Activated CD4-positive, alpha-beta T cell treated with anti-CD3 and anti-CD28 coated beads for 1 hour (primary cell): ENCODE measurements around the gene FBN1.

Source experiments
- DNase-seq: peaks from one replicate; pipeline ENCODE4 v3.0.0-alpha.2; 2020

The FBN1 gene

GRCh38 chr15:48617619-48618018 is 27.9 kb downstream of the FBN1 start:
- no peak for DNase-seq

DNA sequence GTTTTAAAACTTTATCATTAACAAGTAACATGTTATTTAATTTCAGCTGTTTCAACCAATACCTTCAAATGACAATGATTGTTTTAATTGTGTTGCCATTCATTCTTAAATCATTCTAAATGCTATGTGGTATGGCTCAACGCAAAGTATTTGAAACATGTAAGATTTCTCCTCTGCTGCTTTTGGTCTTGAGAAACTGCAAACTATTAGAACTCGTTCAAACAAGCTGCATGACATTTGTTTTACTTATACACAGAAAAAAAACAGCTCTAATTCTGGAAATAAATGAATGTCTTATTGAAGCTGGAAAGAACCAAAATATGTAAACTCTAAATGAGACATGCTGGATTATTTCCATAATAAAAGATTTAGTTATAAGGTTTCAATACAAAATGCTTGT is 29.3 kb downstream of the FBN1 start:
- DNase-seq, result no peak

- no peak for DNase-seq
Measured at GRCh38 chr15:48614051-48614450, 31.5 kb downstream of the FBN1 start.

DNA sequence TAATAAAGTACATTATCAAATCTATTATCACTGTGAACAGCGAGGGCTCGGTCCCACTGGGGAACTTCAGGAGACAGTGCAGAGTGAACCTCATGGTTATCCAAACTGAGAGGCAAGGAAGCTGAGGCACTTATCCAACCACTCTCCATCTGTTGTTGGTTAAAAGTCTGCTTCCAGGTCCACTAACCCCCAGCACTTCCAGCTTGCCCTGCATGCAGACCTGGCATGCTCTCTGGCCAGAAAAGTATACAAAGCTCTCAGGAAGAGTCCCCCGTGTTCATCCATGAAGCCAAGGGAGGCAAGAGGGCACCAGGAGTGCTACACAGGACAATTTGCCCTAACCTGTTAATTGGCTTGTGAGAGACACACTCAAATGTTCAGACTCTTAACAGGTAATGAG is 36.0 kb downstream of the FBN1 start:
- DNase-seq, result no peak

DNA sequence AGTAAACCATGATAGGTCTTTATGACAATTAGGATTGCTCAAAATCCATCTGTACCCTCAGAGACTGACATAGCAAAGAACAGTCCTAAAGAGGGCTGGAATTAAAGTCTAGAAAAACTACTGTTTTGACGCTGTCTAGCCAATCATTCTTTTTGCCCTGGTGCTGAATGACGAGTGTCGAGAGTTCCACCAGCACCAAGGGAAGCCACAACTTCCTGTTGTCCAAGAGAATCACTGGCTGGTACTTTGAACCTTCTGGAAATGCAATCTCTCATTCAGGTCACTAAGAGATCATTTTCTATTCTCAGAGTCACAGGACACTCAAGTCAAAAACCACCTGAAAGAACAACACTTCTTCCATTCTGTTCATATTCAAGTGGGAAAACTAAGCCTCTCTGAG is 37.7 kb downstream of the FBN1 start:
- DNase-seq, result no peak

DNA sequence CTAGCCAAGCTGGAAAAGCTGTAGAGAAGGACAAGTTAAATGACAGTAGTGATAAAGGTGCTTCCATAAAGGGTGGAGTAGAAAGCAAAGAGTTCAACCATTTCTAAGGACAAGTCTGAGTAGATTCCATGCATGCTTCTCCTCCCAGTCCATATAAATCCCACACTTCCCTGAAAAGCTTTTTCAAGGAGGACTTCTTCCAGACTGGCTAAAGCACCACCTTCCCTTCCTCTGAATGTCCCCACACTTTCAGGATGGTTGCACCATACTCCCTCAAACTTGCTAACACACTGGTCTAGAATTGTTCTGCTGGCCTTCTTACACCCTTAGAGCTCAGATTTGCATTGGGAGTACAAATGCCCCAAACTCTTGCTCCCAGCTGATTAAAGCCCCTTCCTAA is 40.9 kb downstream of the FBN1 start:
- DNase-seq, result no peak

DNA sequence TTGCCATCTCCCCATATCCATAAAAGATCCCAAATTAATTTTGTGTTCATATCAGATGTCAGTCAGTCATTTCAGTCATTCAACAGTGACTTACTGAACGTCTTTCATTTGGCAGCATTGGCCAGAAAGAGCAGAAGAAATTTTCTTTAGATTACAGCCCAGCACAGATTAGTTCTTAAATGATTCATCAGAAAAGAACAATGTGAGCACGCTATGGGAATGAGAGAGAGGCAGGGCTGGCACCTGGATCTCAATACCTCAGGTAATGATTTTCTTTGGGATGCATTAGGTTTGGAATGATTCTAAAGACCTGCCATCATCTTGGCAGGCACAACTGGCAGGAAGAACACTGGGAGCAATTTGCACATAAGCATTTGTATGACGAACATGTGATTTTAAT is 41.6 kb downstream of the FBN1 start:
- DNase-seq, result no peak

- DNase-seq, result no peak
Measured at GRCh38 chr15:48603123-48603500, 42.4 kb downstream of the FBN1 start.

GRCh38 chr15:48602358-48603122 is 43.0 kb downstream of the FBN1 start:
- no peak for DNase-seq

DNA sequence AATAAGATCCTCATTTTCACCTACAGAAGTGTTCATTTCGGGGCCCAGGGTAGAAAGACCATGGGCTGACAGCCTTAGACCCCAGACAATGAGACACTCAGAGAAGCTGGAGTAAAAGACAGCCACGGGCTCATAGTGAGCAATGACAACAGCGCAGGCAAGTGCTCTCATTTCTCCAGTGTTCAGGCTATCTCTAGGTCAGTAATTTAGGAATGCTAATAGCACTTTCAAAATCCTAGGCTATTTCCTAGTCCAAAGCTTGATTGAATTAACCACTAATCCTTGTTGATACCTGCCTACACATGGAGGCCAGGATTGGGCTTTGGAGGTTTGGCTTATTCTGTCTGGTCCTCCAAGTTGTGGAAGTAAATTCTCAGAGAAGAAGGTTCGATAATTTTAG is 44.4 kb downstream of the FBN1 start:
- DNase-seq, result no peak

GRCh38 chr15:48596841-48597240 is 48.7 kb downstream of the FBN1 start:
- DNase-seq, result no peak

DNA sequence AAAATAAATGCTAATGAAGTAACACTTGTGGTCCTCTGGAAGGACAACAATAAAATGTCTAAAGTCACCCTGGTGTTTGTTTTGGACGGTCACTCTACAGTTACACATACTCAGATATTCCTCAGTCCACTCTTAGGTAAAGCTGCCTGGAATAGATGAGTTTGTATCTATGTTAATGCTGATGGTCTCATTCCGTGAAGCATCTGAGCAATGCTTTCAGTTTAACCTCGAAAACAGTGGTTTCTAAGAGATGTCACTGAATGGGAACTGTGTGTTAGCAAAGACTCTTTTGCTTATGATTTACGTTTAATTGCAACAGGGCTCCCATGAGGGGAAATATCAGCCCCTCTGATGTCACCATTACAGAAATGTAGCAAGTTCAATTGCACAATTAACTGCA is 49.1 kb downstream of the FBN1 start:
- no peak for DNase-seq

GRCh38 chr15:48595981-48596380 is 49.5 kb downstream of the FBN1 start:
- DNase-seq, result no peak

DNA sequence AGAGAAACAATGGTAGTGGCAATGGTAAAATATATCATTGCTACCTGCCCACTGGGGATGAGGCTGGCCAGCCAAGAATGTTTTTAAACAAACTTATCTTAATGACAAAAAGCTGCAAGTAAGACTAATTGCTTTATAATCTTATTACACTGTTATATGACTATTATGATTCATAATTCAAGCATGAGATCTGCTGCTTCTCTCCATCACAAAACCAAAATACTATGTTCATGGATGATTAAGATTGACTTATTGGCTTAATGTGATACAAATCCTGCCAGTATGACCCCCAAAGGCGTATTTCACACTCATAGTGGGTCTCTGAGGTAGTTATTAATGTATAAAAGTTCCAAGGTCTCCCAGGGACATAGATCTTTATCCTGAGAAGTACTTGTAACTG is 52.6 kb downstream of the FBN1 start:
- DNase-seq, result no peak

DNA sequence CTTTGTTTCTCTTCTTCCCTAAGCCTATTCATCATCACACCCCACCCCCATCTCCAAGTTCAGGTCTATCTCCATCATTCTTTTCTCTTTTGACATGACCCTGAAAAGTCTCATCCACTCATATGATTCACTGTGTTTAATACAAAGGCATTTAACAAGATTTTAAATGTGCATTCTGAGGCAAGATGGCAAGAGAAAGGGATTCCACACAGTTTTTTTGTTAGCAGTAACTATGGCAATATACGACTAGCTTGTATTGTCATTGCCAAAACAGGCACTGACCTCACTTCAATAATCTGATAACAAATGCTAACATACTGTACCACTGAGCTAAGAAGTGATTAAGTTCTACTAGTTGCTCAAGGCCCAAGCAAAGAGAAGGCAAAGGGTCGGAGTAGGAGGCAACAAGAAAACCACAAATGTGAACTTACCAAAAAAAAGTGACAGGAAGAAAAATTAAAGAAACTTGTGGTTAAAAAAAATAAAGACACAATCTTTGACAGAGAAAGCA is 53.2 kb downstream of the FBN1 start:
- DNase-seq, result no peak

DNA sequence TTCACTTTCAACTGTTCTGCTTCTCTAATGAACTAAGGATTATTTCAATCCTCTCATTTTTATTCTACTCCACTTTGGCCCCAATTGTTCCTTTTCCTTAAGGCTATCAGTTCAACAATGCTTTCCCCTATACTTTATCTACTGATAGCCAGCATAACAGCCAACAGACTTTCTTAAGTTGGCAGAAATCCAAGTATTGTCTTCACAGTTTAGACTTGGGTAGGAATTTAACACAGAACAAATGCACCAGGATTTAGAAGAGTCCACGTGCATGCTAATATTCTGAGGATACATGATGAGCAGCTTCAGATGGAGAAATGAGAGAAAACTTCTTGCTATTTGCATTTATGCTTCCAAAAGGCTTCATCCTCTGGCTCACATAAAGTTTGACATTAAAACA is 54.8 kb downstream of the FBN1 start:
- no peak for DNase-seq

DNA sequence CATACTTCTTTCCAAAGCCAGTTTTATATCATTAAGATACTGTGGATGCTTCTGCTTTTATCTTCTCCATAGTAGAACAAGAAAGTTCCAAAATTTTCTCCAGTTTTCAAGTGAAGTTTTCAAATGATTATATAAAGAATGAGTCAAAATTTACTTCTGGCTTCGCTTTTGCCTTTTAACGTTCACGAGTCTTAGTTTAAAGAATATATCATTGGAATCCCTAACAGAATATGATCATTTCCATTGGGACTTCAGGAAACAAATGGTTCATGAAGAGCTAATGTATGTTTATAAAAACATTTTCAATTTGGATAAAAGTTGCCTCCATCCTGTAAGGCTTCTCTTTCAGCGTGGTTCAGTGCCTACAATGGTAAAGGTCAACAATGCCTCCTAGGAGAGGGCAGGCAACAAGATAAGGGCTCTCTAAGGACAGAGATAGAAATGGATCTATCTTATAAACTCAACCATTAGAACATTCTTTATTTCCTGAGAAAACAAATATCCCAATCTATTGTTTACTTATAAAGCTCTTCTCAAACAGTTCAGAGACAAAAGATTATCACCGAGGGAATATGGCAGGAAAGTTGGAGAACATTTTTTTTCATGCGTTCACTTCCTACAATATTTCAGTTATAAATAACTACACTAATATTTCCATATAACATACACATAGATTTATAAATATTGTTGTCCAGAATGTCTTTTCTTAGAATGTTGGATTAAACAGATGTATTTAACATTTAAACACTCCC is 60.5 kb downstream of the FBN1 start:
- DNase-seq, result no peak

DNA sequence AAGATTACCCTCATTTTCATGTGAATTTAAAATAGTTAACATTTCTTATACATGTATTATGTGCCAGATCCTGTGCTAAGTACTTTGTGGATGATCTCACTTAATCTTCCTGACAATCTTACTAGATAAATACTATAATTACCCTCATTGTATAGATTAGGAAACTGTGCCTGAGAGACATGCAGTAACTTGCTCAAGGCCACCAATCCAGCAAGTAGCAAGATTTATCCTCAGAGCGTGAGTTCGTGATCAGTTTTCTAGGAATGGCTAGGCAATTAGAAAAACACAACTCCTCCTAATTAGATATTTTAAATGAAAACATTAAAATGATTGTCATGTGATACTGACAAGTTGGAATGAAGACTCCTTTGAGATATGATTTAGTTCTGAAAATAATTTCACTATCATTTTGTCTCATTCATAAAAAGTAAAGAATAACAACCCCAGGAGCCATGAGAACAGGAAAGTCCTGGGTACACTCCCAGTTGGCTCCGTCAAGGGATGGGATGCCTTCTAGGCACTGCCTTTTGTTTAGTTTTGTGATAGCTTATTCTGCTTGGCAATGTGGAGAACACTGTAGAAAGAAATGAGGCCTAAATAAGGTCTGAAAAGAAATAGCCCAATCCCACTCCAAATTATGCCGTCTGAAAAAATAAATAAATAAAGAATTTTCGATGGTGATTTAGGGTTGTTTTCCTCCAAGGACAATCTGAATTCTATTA is 61.3 kb downstream of the FBN1 start:
- DNase-seq, result no peak

GRCh38 chr15:48582452-48583247 is 62.9 kb downstream of the FBN1 start:
- no peak for DNase-seq

GRCh38 chr15:48581219-48581618 is 64.3 kb downstream of the FBN1 start:
- DNase-seq, result no peak

DNA sequence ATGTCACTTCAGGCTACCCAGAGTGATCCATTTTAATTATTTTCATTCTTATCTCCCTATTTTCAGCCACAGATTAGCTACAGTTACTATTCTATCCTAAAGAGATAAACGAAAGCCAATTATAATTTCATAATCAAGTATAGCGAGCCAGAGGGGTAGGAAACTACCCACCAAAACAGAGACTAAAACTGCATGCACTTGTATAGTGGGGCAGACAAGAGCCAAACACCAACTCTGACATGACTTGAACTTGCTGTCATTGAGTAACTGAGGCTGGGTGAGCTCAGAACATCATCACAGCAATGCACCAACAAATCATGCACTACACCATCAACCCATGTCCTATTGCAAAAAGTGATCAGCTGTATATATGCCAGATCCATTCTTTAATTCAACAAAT is 64.8 kb downstream of the FBN1 start:
- no peak for DNase-seq

GRCh38 chr15:48579945-48580671 is 65.4 kb downstream of the FBN1 start:
- no peak for DNase-seq
